ENCODE measurements around the gene RICTOR.

Gene RICTOR

GRCh38 chr5:38888041-38888440, 186.2 kb downstream of the RICTOR start:
- no peak overlapping the region for H3K9ac ChIP-seq (ENCODE audit: low read length)
- H3K27me3 ChIP-seq (ENCODE audit: low read depth, low read length) = peaks cover 4% of the 10 kb centered on the region
- no peak overlapping the region for H3K4me2 ChIP-seq (ENCODE audit: low read length)
- no peaks in the 10 kb centered on the region for H3K4me1 ChIP-seq (ENCODE audit: low read length)
- H2AFZ ChIP-seq (ENCODE audit: low read depth, low read length) = no peak overlapping the region
- no peak overlapping the region for H3K4me3 ChIP-seq (ENCODE audit: low read length)
- H3K36me3 ChIP-seq (replicated peaks; ENCODE audit: low read depth, low read length) = no peaks in the 10 kb centered on the region
- H3K79me2 ChIP-seq (ENCODE audit: low read length) = no peaks in the 10 kb centered on the region
- H3K27ac ChIP-seq (ENCODE audit: low read length) = no peak overlapping the region
- H3K9me3 ChIP-seq (ENCODE audit: insufficient read depth, low read length) = no peaks in the 10 kb centered on the region
- no peak for TF ChIP-seq CTCF (IDR thresholded peaks at IDR 0.05; ENCODE audit: low read depth, low read length)
- TF ChIP-seq EZH2phosphoT487 (IDR thresholded peaks at IDR 0.05; ENCODE audit: low read depth) = no peak
- H4K20me1 ChIP-seq (ENCODE audit: insufficient read depth, low read length) = no peaks in the 10 kb centered on the region

All from OCI-LY3 (cell line).